K562 (cell line): Measurements from ENCODE around the gene HEATR1. TPM values are rescaled to one million over a fixed set of nuclear protein-coding genes. Genes with fewer than 3 reads are reported as not detected.

Experiments used
- CBFA2T3 ChIP-seq: fragments of 450-650 bp; IDR thresholded peaks from 2 replicates; pipeline ENCODE4 v1.6.1; 2017
- CHD1 ChIP-seq: fragments of 200-600 bp; sonication (generic); IDR thresholded peaks from one replicate; pipeline ENCODE4 v1.6.1; 2012; ENCODE audit warnings: mild to moderate bottlenecking, moderate library complexity, low read length, inconsistent platforms
- CREB3 ChIP-seq: fragments of 450-650 bp; conservative IDR thresholded peaks from 2 replicates; pipeline ENCODE4 v1.6.1; 2016; ENCODE audit warnings: missing genetic modification characterization, low read depth, mild to moderate bottlenecking, missing compliant biosample characterization, moderate library complexity
- ELF2 ChIP-seq: fragments of 250-450 bp; sonication (Bioruptor Pico); IDR thresholded peaks from 2 replicates; pipeline ENCODE4 v1.5.0; 2021; ENCODE audit warnings: mild to moderate bottlenecking
- FOSL1 ChIP-seq: fragments of 200-800 bp; sonication (Bioruptor generic); conservative IDR thresholded peaks from 2 replicates; pipeline ENCODE4 v1.6.1; 2016; ENCODE audit warnings: missing genetic modification characterization, missing compliant biosample characterization
- FOXJ3 ChIP-seq: sonication (generic); formaldehyde crosslinking; IDR thresholded peaks from 2 replicates; pipeline ENCODE4 v1.4.0; 2020; ENCODE audit warnings: mild to moderate bottlenecking, missing genetic modification reagents
- KDM2B ChIP-seq: fragments of 250-450 bp; sonication (Bioruptor Pico); IDR thresholded peaks from 2 replicates; pipeline ENCODE4 v1.8.0; 2021; ENCODE audit warnings: mild to moderate bottlenecking, moderate library complexity
- MLLT1 ChIP-seq, 2 experiments: fragments of 450-650 bp; IDR thresholded peaks; 2 replicates each; pipeline ENCODE4 v1.6.1; 2016
- NR2C2 ChIP-seq, 2 experiments: fragments of 200-800 bp in 1 of 2; sonication (Bioruptor generic) in 1 of 2; sonication (generic) in 1 of 2; formaldehyde crosslinking in 1 of 2; IDR thresholded peaks; 2 replicates each; pipeline versions ENCODE4 v1.6.1 to v1.8.0; 2016 to 2022; ENCODE audit warnings: mild to moderate bottlenecking in 1 of 2, missing compliant biosample characterization in 1 of 2, missing genetic modification characterization in 1 of 2, missing genetic modification reagents in 1 of 2
- OTX1 ChIP-seq: fragments of 450-650 bp; formaldehyde crosslinking; IDR thresholded peaks from 2 replicates; pipeline ENCODE4 v1.4.0; 2022; ENCODE audit warnings: mild to moderate bottlenecking
- PBX2 ChIP-seq, 2 experiments: IDR thresholded peaks in 1 of 2; conservative IDR thresholded peaks in 1 of 2; 2 replicates each; pipeline ENCODE4 v1.6.1; 2016; ENCODE audit warnings: low read depth in 2 of 2, mild to moderate bottlenecking in 1 of 2, missing compliant biosample characterization in 1 of 2, missing genetic modification characterization in 1 of 2, moderate library complexity in 1 of 2
- PKNOX1 ChIP-seq: fragments of 450-650 bp; IDR thresholded peaks from 2 replicates; pipeline ENCODE4 v1.6.1; 2016
- PYGO2 ChIP-seq: fragments of 450-650 bp; IDR thresholded peaks from 2 replicates; pipeline ENCODE4 v1.6.1; 2016; ENCODE audit warnings: mild to moderate bottlenecking, missing genetic modification characterization, moderate library complexity, missing compliant biosample characterization
- TEAD2 ChIP-seq: fragments of 450-650 bp; IDR thresholded peaks from 2 replicates; pipeline ENCODE4 v1.6.1; 2016; ENCODE audit warnings: missing genetic modification characterization, control low read depth, missing compliant biosample characterization
- THRB ChIP-seq: fragments of 450-650 bp; formaldehyde crosslinking; conservative IDR thresholded peaks from 2 replicates; pipeline ENCODE4 v1.4.0; 2022; ENCODE audit warnings: mild to moderate bottlenecking, missing genetic modification characterization
- ZNF263 ChIP-seq: sonication (generic); formaldehyde crosslinking; IDR thresholded peaks from 2 replicates; pipeline ENCODE4 v1.8.0; 2022; ENCODE audit warnings: mild to moderate bottlenecking, missing genetic modification reagents, borderline replicate concordance
- ZNF551 ChIP-seq: fragments of 250-450 bp; sonication (Bioruptor Pico); IDR thresholded peaks from 2 replicates; pipeline ENCODE4 v1.5.0; 2021; ENCODE audit warnings: mild to moderate bottlenecking, moderate library complexity
- ZNF589 ChIP-seq: fragments of 200-800 bp; sonication (Bioruptor generic); IDR thresholded peaks from 2 replicates; pipeline ENCODE4 v1.6.1; 2016; ENCODE audit warnings: low read depth, missing genetic modification characterization, missing compliant biosample characterization
- polyA plus RNA-seq, 8 experiments: library from polyadenylated mRNA; depleted of rRNA in 4 of 8; stranded (reverse) in 5 of 8; unstranded in 3 of 8; fragments of >200 nt; fragmentation: Nextera tagmentation in 2 of 8; fragmentation: Illumina TruSeq in 1 of 8; extraction: Ambion mirVana in 2 of 8; extraction: Trizol in 1 of 8; gene quantifications; 2 replicates each; pipeline versions ENCODE4 v1.2.1 to v1.2.3, GENCODE V29; 2011 to 2014; ENCODE audit warnings: inconsistent platforms in 1 of 8, missing spikeins in 1 of 8
- total RNA-seq, 7 experiments: library from RNA; depleted of rRNA in 6 of 7; stranded (reverse); fragments of >200 nt in 6 of 7; fragmentation: Illumina TruSeq in 2 of 7; extraction: Trizol in 2 of 7; gene quantifications; 2 replicates each; pipeline versions ENCODE4 v1.2.1 to v1.2.3, GENCODE V29; 2011 to 2021; ENCODE audit warnings: low replicate concordance in 1 of 7

The HEATR1 gene
- total and polyA plus RNA-seq, 9 of the 15 experiments (the other 6 are each of a cell fraction or from before 2014, with no cell fraction given): 28.3 to 108 (median 50.9) TPM

GRCh38 chr1:236550961-236551851 lies 53.1 kb downstream of the HEATR1 start (continued):
- TF ChIP-seq CBFA2T3: peak; percentile 22; the same call in 1 of the 2 replicates
- no peak for TF ChIP-seq PYGO2 (tag)
- TF ChIP-seq PBX2 (CRISPR knock-in tag; IDR thresholded peaks at IDR 0.05; ENCODE audit: low read depth): no peak
- 0 out of 2 replicates have a peak, but pooled peaks have one; percentile 19 for TF ChIP-seq PBX2 (tag; conservative IDR thresholded peaks at IDR 0.05; ENCODE audit: low read depth)
- TF ChIP-seq ELF2 (CRISPR knock-in tag): peak; percentile 26; the same call in 1 of the 2 replicates
- peak; percentile 73 for TF ChIP-seq PKNOX1
- no peak for TF ChIP-seq KDM2B (CRISPR knock-in tag)
- peak; percentile 26; the same call in 1 of the 2 replicates for TF ChIP-seq ZNF551 (CRISPR knock-in tag)
- TF ChIP-seq FOSL1 (tag): peak; percentile 82
- no peak for TF ChIP-seq MLLT1 (IDR thresholded peaks at IDR 0.05)
- no peak for TF ChIP-seq CREB3
- TF ChIP-seq THRB (CRISPR knock-in tag): no peak
- TF ChIP-seq NR2C2 (CRISPR knock-in tag; IDR thresholded peaks at IDR 0.05): no peak
- TF ChIP-seq NR2C2 (tag; IDR thresholded peaks at IDR 0.05): 0 out of 2 replicates have a peak, but pooled peaks have one; percentile 10
- TF ChIP-seq TEAD2 (tag): no peak
- 0 out of 2 replicates have a peak, but pooled peaks have one; percentile 66 for TF ChIP-seq OTX1 (CRISPR knock-in tag)
- no peak for TF ChIP-seq CHD1
- no peak for TF ChIP-seq ZNF263
- peak; percentile 45; the same call in 1 of the 2 replicates for TF ChIP-seq ZNF589 (CRISPR knock-in tag)
- no peak for TF ChIP-seq FOXJ3 (CRISPR knock-in tag)
